GM12873 (cell line): ENCODE data around the gene MED12L.

ENCODE experiments used
- CTCF ChIP-seq: IDR thresholded peaks from 2 replicates; pipeline ENCODE4 v1.5.1; 2012; ENCODE audit warnings: low read depth, mild to moderate bottlenecking, moderate library complexity, low read length, control low read depth; ENCODE audit not compliant: insufficient read depth; ENCODE audit errors: missing control alignments

MED12L gene

GRCh38 chr3:151058740-151059139, 26.7 kb upstream of the MED12L start:
- no peak for TF ChIP-seq CTCF

DNA sequence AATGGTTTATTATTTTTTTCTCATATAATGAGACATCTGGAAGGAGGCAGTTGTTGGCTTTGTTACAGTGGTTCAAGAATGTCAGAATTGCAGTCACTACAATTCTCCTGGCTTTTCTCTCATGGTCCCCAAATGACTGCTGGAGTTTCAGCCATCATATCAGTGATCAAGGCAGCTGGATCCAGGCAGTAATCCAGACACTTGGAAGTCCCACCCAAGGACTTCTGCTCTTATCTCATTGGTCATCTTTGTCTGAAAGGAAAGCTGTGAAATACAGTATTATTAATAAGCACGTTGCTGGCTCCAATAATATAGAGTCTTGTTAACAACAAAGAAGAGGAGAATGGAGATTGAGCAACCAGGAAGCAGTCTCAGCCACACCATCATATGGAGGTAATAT, 22.9 kb upstream of the MED12L start:
- no peak for TF ChIP-seq CTCF

DNA sequence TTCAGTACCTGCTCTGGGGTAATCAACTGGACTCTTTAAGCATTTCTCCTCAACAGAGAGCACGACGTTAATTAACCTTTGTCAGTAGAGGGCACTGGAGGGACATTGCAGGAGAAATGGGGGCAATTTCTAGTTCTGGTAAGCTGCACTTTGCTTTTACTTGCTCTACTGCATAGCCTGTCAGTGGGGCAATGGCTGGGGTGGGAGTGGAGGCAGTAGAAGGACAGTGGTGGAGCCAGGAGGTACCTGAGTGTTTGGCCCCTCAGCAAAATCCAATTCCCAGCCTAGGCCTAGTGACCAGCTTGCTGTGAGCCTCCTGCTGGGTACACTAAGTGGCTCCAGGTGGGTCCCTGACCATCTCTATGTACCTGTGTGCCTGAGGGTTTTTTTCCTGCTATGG, 18.3 kb upstream of the MED12L start:
- TF ChIP-seq CTCF: peak; percentile 44

- no peak for TF ChIP-seq CTCF
These were observed 11.2 kb upstream of the MED12L start for GRCh38 chr3:151074256-151074655.

DNA sequence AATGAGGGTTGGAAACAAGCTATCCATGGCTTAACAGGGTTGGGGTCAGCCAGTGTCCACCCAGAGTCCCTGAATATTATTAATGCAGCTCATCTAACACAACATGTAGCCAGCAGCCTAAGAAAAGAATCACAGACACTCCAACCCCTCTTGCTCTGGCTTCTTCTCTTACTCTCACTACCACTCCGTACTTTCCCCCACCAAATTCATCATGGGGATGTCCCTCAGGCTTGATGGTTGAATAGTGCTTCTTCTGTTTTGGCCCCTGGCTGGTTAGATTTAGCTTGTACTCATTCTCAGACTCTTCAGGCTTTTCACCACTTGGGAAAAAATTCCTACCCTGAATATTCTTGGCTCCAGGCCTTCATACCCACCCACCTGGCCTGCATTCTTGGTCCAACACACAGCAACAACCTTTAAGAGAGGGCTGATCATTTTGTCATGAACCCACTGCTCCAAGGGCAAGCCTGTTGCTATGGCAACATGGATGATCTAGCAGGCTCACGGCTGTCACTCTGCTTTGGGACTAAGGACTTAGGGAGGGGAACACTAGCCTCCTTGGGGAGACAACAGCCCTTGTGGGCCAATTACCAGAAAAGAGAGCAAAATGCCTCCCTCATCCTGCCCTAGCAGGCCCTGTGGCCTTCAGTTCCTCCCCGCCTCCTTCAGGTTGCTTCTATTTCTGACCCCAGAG, 9.4 kb upstream of the MED12L start:
- no peak for TF ChIP-seq CTCF

DNA sequence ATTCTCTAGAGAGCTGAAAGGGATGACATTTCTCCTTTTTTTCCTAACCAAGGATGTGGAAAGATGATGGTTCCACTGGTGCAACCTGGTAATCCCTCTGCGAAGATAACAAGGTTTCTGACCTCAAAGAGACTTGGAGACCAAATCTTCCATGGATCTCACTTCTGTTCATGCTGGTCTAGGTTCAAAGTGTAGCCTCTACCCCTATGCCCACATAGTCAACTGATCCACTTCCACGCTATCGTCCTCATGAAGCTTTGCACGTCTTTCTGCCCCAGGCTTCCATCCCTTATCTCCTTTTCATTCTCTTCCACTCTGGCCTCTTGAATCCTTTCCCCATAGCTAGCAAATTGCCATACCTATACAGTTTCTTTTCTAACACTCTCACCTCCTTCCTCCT, 8.8 kb upstream of the MED12L start:
- TF ChIP-seq CTCF: no peak

- TF ChIP-seq CTCF: no peak
These were observed 2.3 kb upstream of the MED12L start for GRCh38 chr3:151082880-151083838.
